Tibial nerve (tissue), 4 donors: ENCODE measurements around the gene FSCN2.

Source experiments
- CTCF ChIP-seq, 5 experiments: fragments of 200-600 bp in 3 of 5; fragments of 450-650 bp in 2 of 5; sonication (generic) in 3 of 5; IDR thresholded peaks; one replicate each; pipeline ENCODE4 v1.5.1; 2016 to 2019; ENCODE audit warnings: antibody characterized with exemption in 5 of 5, mild to moderate bottlenecking in 3 of 5, moderate library complexity in 2 of 5
- EP300 ChIP-seq, 2 donors: sonication (generic); formaldehyde crosslinking; IDR thresholded peaks; one replicate each; pipeline ENCODE4 v1.6.1; 2017; ENCODE audit warnings: antibody characterized with exemption in 2 of 2, mild to moderate bottlenecking in 1 of 2

- TF ChIP-seq EP300 (IDR thresholded peaks at IDR 0.05) = no peak
- TF ChIP-seq CTCF (IDR thresholded peaks at IDR 0.05) = no peak
Measured at GRCh38 chr17:81492202-81492601, 36.0 kb upstream of the FSCN2 start.
